Chondrocyte (in vitro differentiated cells): ENCODE measurements around the gene VCAN. TPM values are rescaled to one million over a fixed set of nuclear protein-coding genes. Genes with fewer than 3 reads are reported as not detected.
A peak's percentile ranks its signal among the peaks of the same experiment; 100 is the strongest.

Experiments used
- DNase-seq: peaks from one replicate; pipeline ENCODE4 v3.0.0; 2021; ENCODE audit warnings: mixed read lengths, low spot score
- H3K27ac Mint-ChIP-seq: one replicate; pipeline ENCODE4 v1.8.0; 2021; ENCODE audit warnings: mild to moderate bottlenecking, moderate library complexity, mixed read lengths; ENCODE audit not compliant: unreplicated experiment
- H3K27me3 Mint-ChIP-seq: 2 replicates; pipeline ENCODE4 v1.8.0; 2021; ENCODE audit warnings: low read depth, mixed read lengths
- H3K36me3 Mint-ChIP-seq: 2 replicates; pipeline ENCODE4 v1.8.0; 2021; ENCODE audit warnings: low read depth, mixed read lengths
- H3K4me1 Mint-ChIP-seq: 2 replicates; pipeline ENCODE4 v1.8.0; 2021; ENCODE audit warnings: low read depth, mild to moderate bottlenecking, mixed read lengths
- H3K4me3 Mint-ChIP-seq: one replicate; pipeline ENCODE4 v1.8.0; 2021; ENCODE audit warnings: mild to moderate bottlenecking, moderate library complexity, mixed read lengths; ENCODE audit not compliant: unreplicated experiment
- H3K9me3 Mint-ChIP-seq: 2 replicates; pipeline ENCODE4 v1.8.0; 2021; ENCODE audit warnings: low read depth, mixed read lengths
- CTCF ChIP-seq: fragments of 200-600 bp; sonication (generic); IDR thresholded peaks from 2 replicates; pipeline ENCODE4 v1.5.0; 2021; ENCODE audit warnings: antibody characterized with exemption, mild to moderate bottlenecking, moderate library complexity
- total RNA-seq: library from RNA; stranded (reverse); gene quantifications from 3 replicates; pipeline ENCODE4 v1.2.1, GENCODE V29; 2021

Gene VCAN
- total RNA-seq, 1 donor from 2014 or later: 710 TPM

DNA sequence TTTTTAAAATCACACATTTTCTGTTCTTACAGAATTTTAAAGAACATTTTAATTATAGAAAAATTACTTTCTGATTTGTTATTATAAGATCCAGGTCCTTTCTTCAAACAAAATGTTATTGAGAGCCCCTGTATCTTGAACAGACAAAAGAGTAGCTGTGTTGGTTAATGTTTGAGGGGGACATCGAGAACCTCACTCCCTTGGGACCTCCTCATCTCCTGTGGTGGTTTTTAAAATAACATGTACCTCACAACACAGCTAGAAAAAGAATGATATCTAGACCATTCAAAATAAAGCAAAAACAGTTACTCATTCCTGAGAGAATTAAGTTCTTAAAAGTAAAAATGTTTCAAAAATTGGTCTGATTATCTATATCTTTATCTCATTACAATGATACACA lies 54.7 kb downstream of the VCAN start:
- Mint-ChIP-seq H3K27me3 (no peaks in the 10 kb centered on the region), H3K9me3 (no peaks in the 10 kb centered on the region), H3K27ac (no peak overlapping the region), H3K4me3 (no peak overlapping the region), H3K4me1 (peaks cover 57% of the 10 kb centered on the region), H3K36me3 (peaks cover 27% of the 10 kb centered on the region)
- DNase-seq: no peak
- TF ChIP-seq CTCF: no peak

- Mint-ChIP-seq H3K4me3 (no peak overlapping the region), H3K4me1 (peaks cover 58% of the 10 kb centered on the region), H3K36me3 (peaks cover 21% of the 10 kb centered on the region), H3K9me3 (no peaks in the 10 kb centered on the region), H3K27me3 (no peaks in the 10 kb centered on the region), H3K27ac (no peak overlapping the region)
- TF ChIP-seq CTCF: no peak
- no peak for DNase-seq
Observed at GRCh38 chr5:83527221-83527620, 55.7 kb downstream of the VCAN start.

GRCh38 chr5:83527722-83528438 lies 56.3 kb downstream of the VCAN start:
- no peak for DNase-seq
- Mint-ChIP-seq H3K27me3 (no peaks in the 10 kb centered on the region), H3K9me3 (no peaks in the 10 kb centered on the region), H3K36me3 (peaks cover 20% of the 10 kb centered on the region), H3K27ac (peak overlapping the region; percentile 34), H3K4me1 (peaks cover 53% of the 10 kb centered on the region), H3K4me3 (no peak overlapping the region)
- TF ChIP-seq CTCF: no peak

DNA sequence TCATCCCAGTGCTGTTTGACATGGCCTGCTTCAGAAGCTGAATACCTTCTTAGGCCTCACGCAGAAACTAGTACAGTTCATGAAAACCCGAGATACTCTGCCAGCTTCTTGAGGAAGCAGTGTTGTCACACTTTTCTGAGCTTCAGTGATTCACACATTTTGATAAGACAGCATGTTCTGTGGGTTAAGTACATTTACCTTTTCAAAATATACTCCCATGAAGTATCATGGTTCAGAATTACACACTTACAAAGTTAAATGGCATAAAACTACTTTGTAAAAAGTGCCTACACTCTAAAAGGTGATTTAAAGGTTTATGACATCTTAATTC lies 56.9 kb downstream of the VCAN start:
- no peaks in the 10 kb centered on the region for H3K27me3 Mint-ChIP-seq
- H3K4me3 Mint-ChIP-seq: no peak overlapping the region
- peak overlapping the region; percentile 34 for H3K27ac Mint-ChIP-seq
- H3K36me3 Mint-ChIP-seq: peaks cover 19% of the 10 kb centered on the region
- no peaks in the 10 kb centered on the region for H3K9me3 Mint-ChIP-seq
- peaks cover 54% of the 10 kb centered on the region for H3K4me1 Mint-ChIP-seq
- no peak for TF ChIP-seq CTCF
- no peak for DNase-seq

GRCh38 chr5:83530193-83530592 lies 58.6 kb downstream of the VCAN start:
- H3K4me1 Mint-ChIP-seq: peaks cover 46% of the 10 kb centered on the region
- H3K27me3 Mint-ChIP-seq: no peaks in the 10 kb centered on the region
- DNase-seq: no peak
- H3K27ac Mint-ChIP-seq: peak overlapping the region; percentile 91
- H3K36me3 Mint-ChIP-seq: peaks cover 13% of the 10 kb centered on the region
- no peaks in the 10 kb centered on the region for H3K9me3 Mint-ChIP-seq
- no peak for TF ChIP-seq CTCF
- H3K4me3 Mint-ChIP-seq: no peak overlapping the region
